Panc1 (cell line): ENCODE results near the gene INPP5A. TPM values are rescaled to one million over a fixed set of nuclear protein-coding genes. Genes with fewer than 3 reads are reported as not detected.
A peak's percentile ranks its signal among the peaks of the same experiment; 100 is the strongest.

ENCODE experiments used
- ATAC-seq: fragments of 200-7000 bp; cut with Tn5 transposase; 2 replicates; pipeline ENCODE4 v1.9.1; 2020; ENCODE audit warnings: mild to moderate bottlenecking, moderate library complexity
- BruUV-seq: library from RNA; stranded (reverse); fragments of 400-500 nt; replicated peaks from 2 replicates; lab custom pipeline; 2021; lab: Mats Ljungman, UMichigan
- CTCF ChIA-PET: fragments of 300-600 bp; sonication (Branson Sonifier 250); formaldehyde crosslinking; loops from one replicate; lab custom pipeline; 2022; ENCODE audit warnings: antibody characterized with exemption; lab: Charles Lee
- POLR2A ChIA-PET: fragments of 300-600 bp; sonication (Branson Sonifier 250); formaldehyde crosslinking; loops from one replicate; lab custom pipeline; 2022; ENCODE audit warnings: antibody characterized with exemption; lab: Charles Lee
- DNase-seq: peaks from one replicate; pipeline ENCODE4 v3.0.0-alpha.2; 2010; ENCODE audit warnings: low read depth, low spot score
- H3K27ac ChIP-seq: 2 replicates; pipeline ENCODE4 v1.5.1; 2011; ENCODE audit warnings: mild to moderate bottlenecking, low read length, inconsistent platforms
- H3K27me3 ChIP-seq: fragments of 200-500 bp; sonication (Bioruptor generic); 2 replicates; pipeline ENCODE4 v1.6.0; 2014; ENCODE audit warnings: low read length, inconsistent platforms; ENCODE audit not compliant: control insufficient read depth, insufficient read depth
- H3K36me3 ChIP-seq: fragments of 200-500 bp; sonication (Bioruptor generic); 2 replicates; pipeline ENCODE4 v1.5.1; 2014; ENCODE audit warnings: inconsistent platforms, mild to moderate bottlenecking, low read length, moderate library complexity; ENCODE audit not compliant: control insufficient read depth, insufficient read depth
- H3K4me1 ChIP-seq: 2 replicates; pipeline ENCODE4 v1.5.1; 2011; ENCODE audit warnings: inconsistent platforms, mild to moderate bottlenecking, low read length, moderate library complexity; ENCODE audit not compliant: control insufficient read depth, insufficient read depth
- H3K4me3 ChIP-seq, 2 experiments: 2 replicates each; pipeline ENCODE4 v1.5.1; 2011 to 2012; ENCODE audit warnings: low read depth in 2 of 2, low read length in 2 of 2, mild to moderate bottlenecking in 2 of 2, inconsistent platforms in 1 of 2, moderate library complexity in 1 of 2
- H3K9me3 ChIP-seq: fragments of 200-500 bp; sonication (Bioruptor generic); 2 replicates; pipeline ENCODE4 v1.5.1; 2014; ENCODE audit warnings: low read depth, mild to moderate bottlenecking, inconsistent platforms, low read length, moderate library complexity; ENCODE audit not compliant: control insufficient read depth, insufficient read depth
- CTCF ChIP-seq: fragments of 450-650 bp; IDR thresholded peaks from 2 replicates; pipeline ENCODE4 v1.5.1; 2017; ENCODE audit warnings: mild to moderate bottlenecking
- POLR2AphosphoS5 ChIP-seq: IDR thresholded peaks from 2 replicates; pipeline ENCODE4 v1.6.1; 2012; ENCODE audit warnings: mild to moderate bottlenecking, low read depth, low read length, moderate library complexity
- REST ChIP-seq, 2 experiments: IDR thresholded peaks; 2 replicates each; pipeline ENCODE4 v1.6.1; 2011 to 2012; ENCODE audit warnings: low read depth in 2 of 2, control low read depth in 1 of 2, low read length in 1 of 2, mild to moderate bottlenecking in 1 of 2, moderate library complexity in 1 of 2; ENCODE audit not compliant: insufficient read depth in 1 of 2
- SIN3A ChIP-seq: IDR thresholded peaks from 2 replicates; pipeline ENCODE4 v1.6.1; 2012; ENCODE audit warnings: low read depth, mild to moderate bottlenecking, low read length, moderate library complexity, borderline replicate concordance; ENCODE audit not compliant: insufficient read depth
- TCF7L2 ChIP-seq: IDR thresholded peaks from 2 replicates; pipeline ENCODE4 v1.6.1; 2011; ENCODE audit warnings: mild to moderate bottlenecking, low read depth, low read length, inconsistent platforms
- in situ Hi-C: cut with HindIII; loops from 2 replicates; pipeline ENCODE4 v1.10.0; 2016; ENCODE audit warnings: low sequenced_read_pairs, low pct_unique_long_range_greater_than_20kb
- intact Hi-C: fragments of 100-400 bp; cut with micrococcal nuclease; formaldehyde crosslinking; loops from one replicate; pipeline ENCODE4 v1.10.0; 2022; ENCODE audit not compliant: unreplicated experiment
- total RNA-seq: library from RNA; stranded (reverse); gene quantifications from one replicate; pipeline ENCODE4 v1.2.1, GENCODE V29; 2021; ENCODE audit not compliant: unreplicated experiment

The INPP5A gene
- total RNA-seq, 1 experiment from 2014 or later, result 60.0 TPM

- intact Hi-C loops, result no loop called here
- no peak overlapping the region for H3K4me3 ChIP-seq
- TF ChIP-seq POLR2AphosphoS5, result no peak
- no peak for TF ChIP-seq TCF7L2
- TF ChIP-seq SIN3A, result no peak
- TF ChIP-seq REST (IDR thresholded peaks at IDR 0.05; ENCODE audit: insufficient read depth in 1 of 2, low read depth in 2 of 2, low read length in 1 of 2), result no peak
- no peak for TF ChIP-seq CTCF
- BruUV-seq, result no TSS peak
- DNase-seq, result no peak
- H3K9me3 ChIP-seq, result no peaks in the 10 kb centered on the region
- in situ Hi-C loops, result no loop called here
- peaks cover 9% of the 10 kb centered on the region for H3K4me1 ChIP-seq
- CTCF ChIA-PET, result no interaction called here
- H3K27me3 ChIP-seq, result no peaks in the 10 kb centered on the region
- H3K36me3 ChIP-seq, result no peaks in the 10 kb centered on the region
- POLR2A ChIA-PET, result interaction anchor here (0.7 kb wide), 1 partner anchor 30 kb away, joined by 3 read pairs; no protein-coding TSS in a partner anchor
- ATAC-seq, result 0 out of 2 replicates have a peak, but pooled peaks have one; percentile 33
- H3K27ac ChIP-seq, result peak overlapping the region; percentile 57; the same call in 1 of the 2 replicates
These were observed 236.8 kb downstream of the INPP5A start for GRCh38 chr10:132774181-132774901.

GRCh38 chr10:132774902-132775863, 237.6 kb downstream of the INPP5A start:
- in situ Hi-C loops, result no loop called here
- DNase-seq, result no peak
- peaks cover 9% of the 10 kb centered on the region for H3K4me1 ChIP-seq
- TF ChIP-seq REST (IDR thresholded peaks at IDR 0.05; ENCODE audit: insufficient read depth in 1 of 2, low read depth in 2 of 2, low read length in 1 of 2), result no peak
- no peak for TF ChIP-seq SIN3A
- TF ChIP-seq TCF7L2, result no peak
- no peak for TF ChIP-seq CTCF
- no peak for TF ChIP-seq POLR2AphosphoS5
- CTCF ChIA-PET, result interaction anchor here (1.0 kb wide), 1 partner anchor 19 kb away, joined by 3 read pairs; no protein-coding TSS in a partner anchor
- no peaks in the 10 kb centered on the region for H3K9me3 ChIP-seq
- intact Hi-C loops, result no loop called here
- H3K36me3 ChIP-seq, result no peaks in the 10 kb centered on the region
- H3K4me3 ChIP-seq, result no peak overlapping the region
- no peaks in the 10 kb centered on the region for H3K27me3 ChIP-seq
- no peak overlapping the region for H3K27ac ChIP-seq
- no TSS peak for BruUV-seq
- ATAC-seq, result peak; percentile 43
- POLR2A ChIA-PET, result no interaction called here
